Endothelial cell of umbilical vein (primary cell): ENCODE measurements around the gene TYW5. TPM values are rescaled to one million over a fixed set of nuclear protein-coding genes. Genes with fewer than 3 reads are reported as not detected.

Experiments
- BruUV-seq: library from RNA; stranded (reverse); fragments of 400-500 nt; replicated peaks from 2 replicates; lab custom pipeline; 2021; lab: Mats Ljungman, UMichigan
- CTCF ChIA-PET: fragments of 300-600, 350-600 bp; sonication (Branson Sonifier 250); formaldehyde crosslinking; loops from one replicate; lab custom pipeline; 2021; ENCODE audit warnings: antibody characterized with exemption, inconsistent platforms; lab: Charles Lee
- POLR2A ChIA-PET: fragments of 300-600, 350-600 bp; sonication (Branson Sonifier 250); formaldehyde crosslinking; loops from one replicate; lab custom pipeline; 2021; ENCODE audit warnings: antibody characterized with exemption, inconsistent platforms; lab: Charles Lee
- DNase-seq: peaks from one replicate; pipeline ENCODE4 v3.0.0-alpha.2; 2011; ENCODE audit warnings: low read depth, low spot score
- FAIRE-seq: peaks from 2 replicates; lab custom pipeline; 2011; peaks lifted over from hg19 to GRCh38; lab: Jason Lieb, UNC
- H2AFZ ChIP-seq: 2 replicates; pipeline ENCODE4 v1.6.0; 2012; ENCODE audit warnings: low read depth, low read length, control low read depth, inconsistent platforms
- H3K27ac ChIP-seq: 2 replicates; pipeline ENCODE4 v1.5.1; 2011; ENCODE audit warnings: low read depth, mild to moderate bottlenecking, control low read depth, low read length, moderate library complexity; ENCODE audit not compliant: insufficient read depth
- H3K27me3 ChIP-seq, 2 experiments: 2 replicates each; pipeline versions ENCODE4 v1.6.0 to v1.6.1; 2011; ENCODE audit warnings: low read length in 2 of 2, mixed read lengths in 1 of 2; ENCODE audit not compliant: control insufficient read depth in 2 of 2, insufficient read depth in 2 of 2
- H3K36me3 ChIP-seq, 2 experiments: 2 replicates in 1 of 2; 3 replicates in 1 of 2; pipeline ENCODE4 v1.5.1; 2011; ENCODE audit warnings: low read length in 2 of 2, mild to moderate bottlenecking in 1 of 2, moderate library complexity in 1 of 2; ENCODE audit not compliant: control insufficient read depth in 2 of 2, insufficient read depth in 2 of 2; ENCODE audit errors: extremely low read depth in 1 of 2
- H3K4me1 ChIP-seq: 3 replicates; pipeline ENCODE4 v1.5.1; 2011; ENCODE audit warnings: mild to moderate bottlenecking, low read length; ENCODE audit not compliant: control insufficient read depth, insufficient read depth; ENCODE audit errors: extremely low read depth
- H3K4me2 ChIP-seq: 2 replicates; pipeline ENCODE4 v1.6.1; 2011; ENCODE audit warnings: low read length, control low read depth, mixed read lengths; ENCODE audit not compliant: insufficient read depth
- H3K4me3 ChIP-seq, 3 experiments: fragments of 200-600 bp in 1 of 3; sonication (generic), shearing (Covaris generic) in 1 of 3; replicated peaks in 1 of 3; 2 replicates each; pipeline ENCODE4 v1.5.1; 2011 to 2016; ENCODE audit warnings: control low read depth in 3 of 3, low read length in 3 of 3, mild to moderate bottlenecking in 2 of 3, inconsistent platforms in 1 of 3, low read depth in 1 of 3, moderate library complexity in 1 of 3; ENCODE audit not compliant: insufficient read depth in 1 of 3
- H3K79me2 ChIP-seq: 2 replicates; pipeline ENCODE4 v1.6.0; 2012; ENCODE audit warnings: low read length, inconsistent platforms; ENCODE audit not compliant: control insufficient read depth, insufficient read depth
- H3K9ac ChIP-seq: replicated peaks from 2 replicates; pipeline ENCODE3; 2011; ENCODE audit warnings: low read length, control low read depth; ENCODE audit not compliant: insufficient read depth; ENCODE audit errors: extremely low read depth
- H3K9me1 ChIP-seq: replicated peaks from 3 replicates; pipeline ENCODE4 v1.6.0; 2011; ENCODE audit warnings: mild to moderate bottlenecking, low read length; ENCODE audit not compliant: control insufficient read depth, insufficient read depth; ENCODE audit errors: extremely low read depth
- H3K9me3 ChIP-seq: replicated peaks from 2 replicates; pipeline ENCODE4 v1.5.1; 2012; ENCODE audit warnings: low read length, inconsistent platforms; ENCODE audit not compliant: control insufficient read depth, insufficient read depth
- H4K20me1 ChIP-seq: replicated peaks from 2 replicates; pipeline ENCODE3; 2011; ENCODE audit warnings: mild to moderate bottlenecking, low read length; ENCODE audit not compliant: control insufficient read depth, insufficient read depth; ENCODE audit errors: extremely low read depth
- EZH2 ChIP-seq: IDR thresholded peaks from 2 replicates; pipeline ENCODE4 v1.6.1; 2012; ENCODE audit warnings: borderline replicate concordance, low read depth, mild to moderate bottlenecking, moderate library complexity, low read length, inconsistent platforms; ENCODE audit not compliant: severe bottlenecking
- FOS ChIP-seq: IDR thresholded peaks from 2 replicates; pipeline ENCODE4 v1.6.1; 2011; ENCODE audit warnings: mild to moderate bottlenecking, low read length, moderate library complexity, borderline replicate concordance; ENCODE audit not compliant: insufficient read depth
- GATA2 ChIP-seq: IDR thresholded peaks from 2 replicates; pipeline ENCODE4 v1.7.0; 2011; ENCODE audit warnings: low read depth, mild to moderate bottlenecking, moderate library complexity, mixed read lengths, low read length; ENCODE audit not compliant: insufficient read length, insufficient read depth
- JUN ChIP-seq: IDR thresholded peaks from 2 replicates; pipeline ENCODE4 v1.6.1; 2011; ENCODE audit warnings: borderline replicate concordance, low read depth; ENCODE audit not compliant: insufficient read length, insufficient read depth
- MYC ChIP-seq: IDR thresholded peaks from one replicate; pipeline ENCODE4 v1.6.1; 2011; ENCODE audit warnings: mild to moderate bottlenecking, low read depth, low read length
- POLR2A ChIP-seq: IDR thresholded peaks from 2 replicates; pipeline ENCODE4 v1.6.1; 2012; ENCODE audit warnings: low read depth, mild to moderate bottlenecking, control low read depth, low read length
- POLR2AphosphoS5 ChIP-seq: IDR thresholded peaks from 2 replicates; pipeline ENCODE4 v1.6.1; 2012; ENCODE audit warnings: low read depth, mild to moderate bottlenecking, control low read depth, low read length, moderate library complexity; ENCODE audit not compliant: insufficient read depth
- dilution Hi-C: fragments of 300-500 bp; cut with MboI; formaldehyde crosslinking; loops from one replicate; pipeline ENCODE4 v1.15.0; 2019; ENCODE audit warnings: low sequenced_read_pairs; ENCODE audit not compliant: extremely low pct_ligation_motif_present
- intact Hi-C: fragments of 100-400 bp; cut with micrococcal nuclease; formaldehyde crosslinking; loops from one replicate; pipeline ENCODE4 v1.10.0; 2022
- polyA plus RNA-seq, 4 experiments: library from polyadenylated mRNA; depleted of rRNA in 3 of 4; stranded (reverse) in 3 of 4; unstranded in 1 of 4; fragments of >200 nt; gene quantifications; 2 replicates each; pipeline versions ENCODE4 v1.2.1 to v1.2.3, GENCODE V29; 2011 to 2012; ENCODE audit warnings: missing spikeins in 1 of 4
- total RNA-seq: library from RNA; stranded (reverse); gene quantifications from 2 replicates; pipeline ENCODE4 v1.2.3, GENCODE V29; 2021
- TF ChIP-seq, protein P1 (sequence below), 2 donors: IDR thresholded peaks; 1 replicate in 1 of 2; 2 replicates in 1 of 2; pipeline ENCODE4 v1.5.1; 2011; ENCODE audit warnings: low read length in 2 of 2, mild to moderate bottlenecking in 2 of 2, moderate library complexity in 2 of 2, control low read depth in 1 of 2, inconsistent platforms in 1 of 2, low read depth in 1 of 2; ENCODE audit not compliant: insufficient read depth in 1 of 2; ENCODE audit errors: extremely low read depth in 1 of 2
- TF ChIP-seq, protein P2 (sequence below): IDR thresholded peaks from 2 replicates; pipeline ENCODE4 v1.6.1; 2011; ENCODE audit not compliant: insufficient read depth, insufficient read length

Gene TYW5
- total and polyA plus RNA-seq, 2 donors (not counting 3 experiments of a cell fraction or from before 2014, with no cell fraction given), result 2.6 to 8.9 TPM

DNA sequence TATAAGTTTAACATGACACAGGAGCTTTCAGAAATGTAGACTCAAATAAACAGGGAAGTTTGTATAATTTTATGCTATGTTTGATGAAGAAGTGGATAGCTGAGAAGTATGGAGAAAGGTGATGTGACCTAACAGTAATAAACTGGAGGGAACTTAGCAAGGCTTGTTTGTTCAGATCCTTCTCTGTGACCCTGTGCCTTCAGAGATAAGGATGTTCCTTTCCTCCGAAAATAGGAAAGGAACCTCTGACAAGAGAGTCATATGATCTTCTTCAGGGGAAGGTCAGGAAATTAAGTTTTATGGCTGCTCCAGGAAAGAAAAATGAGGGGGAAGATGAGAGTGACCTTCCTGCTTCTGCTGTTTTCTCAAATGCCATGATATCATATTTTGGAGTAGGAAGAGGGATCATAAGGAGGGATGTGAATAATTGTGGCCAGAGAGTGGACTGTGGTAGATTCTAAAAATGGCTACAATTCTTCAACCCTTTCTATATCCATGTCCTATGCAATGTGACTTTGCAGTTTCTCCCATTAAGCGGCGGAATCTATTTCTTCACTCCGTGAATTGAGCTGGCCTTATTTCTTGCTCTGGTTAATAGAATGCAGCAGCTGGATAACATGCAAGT, 52.7 kb downstream of the TYW5 start:
- BruUV-seq, result no TSS peak
- CTCF ChIA-PET, result no interaction called here
- H3K9ac ChIP-seq, result no peak overlapping the region
- TF ChIP-seq, protein P1, sequence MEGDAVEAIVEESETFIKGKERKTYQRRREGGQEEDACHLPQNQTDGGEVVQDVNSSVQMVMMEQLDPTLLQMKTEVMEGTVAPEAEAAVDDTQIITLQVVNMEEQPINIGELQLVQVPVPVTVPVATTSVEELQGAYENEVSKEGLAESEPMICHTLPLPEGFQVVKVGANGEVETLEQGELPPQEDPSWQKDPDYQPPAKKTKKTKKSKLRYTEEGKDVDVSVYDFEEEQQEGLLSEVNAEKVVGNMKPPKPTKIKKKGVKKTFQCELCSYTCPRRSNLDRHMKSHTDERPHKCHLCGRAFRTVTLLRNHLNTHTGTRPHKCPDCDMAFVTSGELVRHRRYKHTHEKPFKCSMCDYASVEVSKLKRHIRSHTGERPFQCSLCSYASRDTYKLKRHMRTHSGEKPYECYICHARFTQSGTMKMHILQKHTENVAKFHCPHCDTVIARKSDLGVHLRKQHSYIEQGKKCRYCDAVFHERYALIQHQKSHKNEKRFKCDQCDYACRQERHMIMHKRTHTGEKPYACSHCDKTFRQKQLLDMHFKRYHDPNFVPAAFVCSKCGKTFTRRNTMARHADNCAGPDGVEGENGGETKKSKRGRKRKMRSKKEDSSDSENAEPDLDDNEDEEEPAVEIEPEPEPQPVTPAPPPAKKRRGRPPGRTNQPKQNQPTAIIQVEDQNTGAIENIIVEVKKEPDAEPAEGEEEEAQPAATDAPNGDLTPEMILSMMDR (IDR thresholded peaks at IDR 0.05; ENCODE audit: extremely low read depth in 1 of 2, insufficient read depth in 1 of 2, low read depth in 1 of 2, low read length in 2 of 2), result no peak
- TF ChIP-seq JUN, result no peak
- TF ChIP-seq POLR2A, result no peak
- no peak for TF ChIP-seq MYC
- no peak for TF ChIP-seq GATA2
- TF ChIP-seq, protein P2, sequence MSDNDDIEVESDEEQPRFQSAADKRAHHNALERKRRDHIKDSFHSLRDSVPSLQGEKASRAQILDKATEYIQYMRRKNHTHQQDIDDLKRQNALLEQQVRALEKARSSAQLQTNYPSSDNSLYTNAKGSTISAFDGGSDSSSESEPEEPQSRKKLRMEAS, result no peak
- no peak for TF ChIP-seq EZH2
- no peak for TF ChIP-seq FOS
- TF ChIP-seq POLR2AphosphoS5, result no peak
- H3K9me1 ChIP-seq, result no peaks in the 10 kb centered on the region
- no peak overlapping the region for H3K4me2 ChIP-seq
- no peaks in the 10 kb centered on the region for H3K4me1 ChIP-seq
- H3K27me3 ChIP-seq, result peaks cover 0 to 7% of the 10 kb centered on the region in 2 experiments
- no peaks in the 10 kb centered on the region for H4K20me1 ChIP-seq
- no peak overlapping the region for H3K27ac ChIP-seq
- POLR2A ChIA-PET, result no interaction called here
- no peaks in the 10 kb centered on the region for H3K36me3 ChIP-seq
- H3K79me2 ChIP-seq, result no peaks in the 10 kb centered on the region
- H3K9me3 ChIP-seq, result no peaks in the 10 kb centered on the region
- H3K4me3 ChIP-seq, result no peak overlapping the region
- DNase-seq, result no peak
- FAIRE-seq, result no peak
- intact Hi-C loops (no loop called here), dilution Hi-C loops (no loop called here)
- no peak overlapping the region for H2AFZ ChIP-seq
